H7 (cell line): ENCODE data around the gene TRPV6. TPM values are rescaled to one million over a fixed set of nuclear protein-coding genes. Genes with fewer than 3 reads are reported as not detected.
A peak's percentile ranks its signal among the peaks of the same experiment; 100 is the strongest.

Experiments
- DNase-seq: peaks from one replicate; pipeline ENCODE4 v3.0.0; 2012
- H3K27me3 ChIP-seq: 2 replicates; pipeline ENCODE4 v1.6.0; 2011; ENCODE audit warnings: mild to moderate bottlenecking, low read length; ENCODE audit not compliant: control insufficient read depth, insufficient read depth
- H3K36me3 ChIP-seq: replicated peaks from 2 replicates; pipeline ENCODE4 v1.5.1; 2011; ENCODE audit warnings: low read length; ENCODE audit not compliant: control insufficient read depth, insufficient read depth
- H3K4me3 ChIP-seq: 2 replicates; pipeline ENCODE4 v1.5.1; 2011; ENCODE audit warnings: low read depth, mild to moderate bottlenecking, control low read depth, low read length, moderate library complexity; ENCODE audit not compliant: insufficient read depth
- total RNA-seq: library from RNA; depleted of rRNA; stranded (reverse); fragments of >200 nt; shearing (Covaris generic); gene quantifications from 2 replicates; pipeline ENCODE4 v1.2.3, GENCODE V29; 2014

The TRPV6 gene
- total RNA-seq, 1 experiment from 2014 or later = 0.17 TPM

DNA sequence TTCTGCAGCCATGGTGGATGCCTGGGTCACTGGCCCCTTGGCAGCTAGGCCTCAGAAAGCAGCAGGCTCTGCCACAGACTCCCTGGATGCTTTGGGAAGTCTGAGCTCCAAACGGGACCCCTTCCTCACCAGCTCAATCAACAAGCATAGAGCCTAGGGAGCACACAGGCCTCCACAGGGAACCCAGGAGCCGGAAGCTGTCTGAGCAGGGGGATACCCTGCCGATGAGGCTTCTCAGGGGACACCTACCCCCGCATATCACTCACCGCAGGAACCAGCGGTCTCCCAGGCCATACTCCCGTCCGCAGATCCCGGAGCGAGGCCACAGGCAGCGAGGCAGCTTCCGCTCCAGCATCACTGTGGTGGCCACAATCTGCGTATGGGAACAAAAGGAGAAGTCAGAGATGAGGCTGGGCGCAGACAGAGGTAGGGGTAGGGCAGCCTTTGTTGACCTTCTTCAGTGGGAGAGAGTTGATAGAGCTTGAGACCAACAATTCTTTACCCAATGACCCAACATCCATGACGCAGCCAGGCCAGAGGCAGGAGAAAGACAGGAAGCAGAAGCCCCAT is 13.4 kb downstream of the TRPV6 start:
- Histone ChIP-seq H3K4me3 (no peak overlapping the region), H3K27me3 (no peaks in the 10 kb centered on the region), H3K36me3 (no peaks in the 10 kb centered on the region; the same call in 1 of the 2 replicates)
- no peak for DNase-seq

- Histone ChIP-seq H3K36me3 (no peaks in the 10 kb centered on the region; the same call in 1 of the 2 replicates), H3K4me3 (no peak overlapping the region), H3K27me3 (no peaks in the 10 kb centered on the region)
- no peak for DNase-seq
Observed at GRCh38 chr7:142871260-142872105, 14.1 kb downstream of the TRPV6 start.

GRCh38 chr7:142870566-142871259 is 14.8 kb downstream of the TRPV6 start:
- Histone ChIP-seq H3K4me3 (no peak overlapping the region), H3K36me3 (no peaks in the 10 kb centered on the region; the same call in 1 of the 2 replicates), H3K27me3 (no peaks in the 10 kb centered on the region)
- no peak for DNase-seq

DNA sequence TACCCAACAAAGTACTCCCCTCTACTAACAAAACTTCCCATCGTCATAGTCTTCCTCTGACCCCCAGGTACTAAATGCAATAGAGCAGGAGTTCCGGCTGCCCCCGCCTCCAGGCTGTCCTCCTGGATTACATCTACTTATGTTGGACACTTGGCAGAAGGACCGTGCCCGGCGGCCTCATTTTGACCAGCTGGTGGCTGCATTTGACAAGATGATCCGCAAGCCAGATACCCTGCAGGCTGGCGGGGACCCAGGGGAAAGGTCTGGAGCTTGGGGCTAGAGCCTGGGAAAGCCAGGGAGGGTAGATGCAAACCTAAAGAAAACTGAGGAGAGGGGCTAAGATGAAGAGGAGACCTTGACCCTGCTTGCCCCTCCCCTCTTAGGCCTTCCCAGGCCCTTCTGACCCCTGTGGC is 15.4 kb downstream of the TRPV6 start:
- no peak for DNase-seq
- Histone ChIP-seq H3K4me3 (no peak overlapping the region), H3K36me3 (no peaks in the 10 kb centered on the region; the same call in 1 of the 2 replicates), H3K27me3 (no peaks in the 10 kb centered on the region)

- Histone ChIP-seq H3K36me3 (no peaks in the 10 kb centered on the region; the same call in 1 of the 2 replicates), H3K4me3 (no peak overlapping the region), H3K27me3 (no peaks in the 10 kb centered on the region)
- DNase-seq = no peak
Observed at GRCh38 chr7:142869434-142869833, 16.1 kb downstream of the TRPV6 start.

- DNase-seq = no peak
- H3K4me3 ChIP-seq = no peak overlapping the region
- no peaks in the 10 kb centered on the region for H3K27me3 ChIP-seq
- no peaks in the 10 kb centered on the region; the same call in 1 of the 2 replicates for H3K36me3 ChIP-seq
Observed at GRCh38 chr7:142868986-142869415, 16.5 kb downstream of the TRPV6 start.

DNA sequence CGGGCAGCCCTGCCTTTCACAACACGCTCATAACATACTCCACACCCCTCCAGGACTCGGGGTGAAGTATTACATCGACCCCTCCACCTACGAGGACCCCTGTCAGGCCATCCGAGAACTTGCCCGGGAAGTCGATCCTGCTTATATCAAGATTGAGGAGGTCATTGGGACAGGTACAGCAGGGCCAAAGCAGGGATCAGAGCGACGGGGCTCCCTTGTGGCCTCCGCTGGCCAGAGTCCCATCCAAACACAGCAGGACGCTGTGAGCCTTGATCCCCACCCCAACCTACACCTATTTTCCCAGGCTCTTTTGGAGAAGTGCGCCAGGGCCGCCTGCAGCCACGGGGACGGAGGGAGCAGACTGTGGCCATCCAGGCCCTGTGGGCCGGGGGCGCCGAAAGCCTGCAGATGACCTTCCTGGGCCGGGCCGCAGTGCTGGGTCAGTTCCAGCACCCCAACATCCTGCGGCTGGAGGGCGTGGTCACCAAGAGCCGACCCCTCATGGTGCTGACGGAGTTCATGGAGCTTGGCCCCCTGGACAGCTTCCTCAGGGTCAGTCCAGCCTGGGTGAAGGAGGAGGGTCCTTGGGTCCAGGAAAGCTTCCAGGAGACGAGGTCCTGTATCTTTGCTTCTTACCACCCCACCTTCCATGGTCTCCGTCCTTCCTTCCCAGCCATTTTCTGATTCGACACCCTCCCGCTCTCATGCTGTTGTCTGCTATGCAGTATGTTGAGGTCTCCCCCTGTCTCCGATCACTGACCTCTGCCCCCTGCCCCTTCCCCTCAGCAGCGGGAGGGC is 17.2 kb downstream of the TRPV6 start:
- Histone ChIP-seq H3K36me3 (no peaks in the 10 kb centered on the region; the same call in 1 of the 2 replicates), H3K4me3 (no peak overlapping the region), H3K27me3 (no peaks in the 10 kb centered on the region)
- peak; percentile 65 for DNase-seq

- DNase-seq = peak; percentile 35
- no peaks in the 10 kb centered on the region for H3K27me3 ChIP-seq
- no peak overlapping the region for H3K4me3 ChIP-seq
- no peaks in the 10 kb centered on the region; the same call in 1 of the 2 replicates for H3K36me3 ChIP-seq
Observed at GRCh38 chr7:142867398-142868187, 18.0 kb downstream of the TRPV6 start.

- no peak overlapping the region for H3K4me3 ChIP-seq
- no peaks in the 10 kb centered on the region for H3K27me3 ChIP-seq
- no peaks in the 10 kb centered on the region; the same call in 1 of the 2 replicates for H3K36me3 ChIP-seq
- no peak for DNase-seq
Observed at GRCh38 chr7:142867097-142867378, 18.5 kb downstream of the TRPV6 start.

DNA sequence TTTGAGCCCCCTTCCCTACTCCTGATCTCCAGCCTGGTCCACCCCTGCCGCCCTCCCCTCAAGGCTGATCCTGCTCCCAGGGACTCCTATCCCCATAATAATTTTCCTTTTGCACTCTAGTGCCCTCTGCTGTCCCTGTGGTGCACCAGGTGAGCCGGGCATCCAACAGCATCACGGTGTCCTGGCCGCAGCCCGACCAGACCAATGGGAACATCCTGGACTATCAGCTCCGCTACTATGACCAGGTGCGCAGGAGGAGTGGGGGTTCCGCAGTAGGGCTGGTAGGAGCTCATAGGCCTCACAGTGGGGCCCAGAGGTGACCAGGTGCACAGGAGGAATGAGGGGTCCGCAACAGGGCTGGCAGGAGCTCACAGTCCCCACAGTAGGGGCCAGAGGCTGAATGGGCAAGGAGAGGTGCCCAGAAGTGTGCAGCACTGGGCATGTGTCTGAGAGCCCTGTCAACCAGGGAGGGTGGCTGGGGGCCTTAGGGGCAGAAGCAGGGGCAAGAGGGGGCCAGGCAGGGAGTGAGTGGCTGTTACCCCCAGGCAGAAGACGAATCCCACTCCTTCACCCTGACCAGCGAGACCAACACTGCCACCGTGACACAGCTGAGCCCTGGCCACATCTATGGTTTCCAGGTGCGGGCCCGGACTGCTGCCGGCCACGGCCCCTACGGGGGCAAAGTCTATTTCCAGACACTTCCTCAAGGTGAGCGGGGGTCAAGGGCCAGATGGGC is 19.0 kb downstream of the TRPV6 start:
- no peak overlapping the region for H3K4me3 ChIP-seq
- H3K36me3 ChIP-seq = no peaks in the 10 kb centered on the region; the same call in 1 of the 2 replicates
- peak; percentile 93 for DNase-seq
- H3K27me3 ChIP-seq = no peaks in the 10 kb centered on the region

DNA sequence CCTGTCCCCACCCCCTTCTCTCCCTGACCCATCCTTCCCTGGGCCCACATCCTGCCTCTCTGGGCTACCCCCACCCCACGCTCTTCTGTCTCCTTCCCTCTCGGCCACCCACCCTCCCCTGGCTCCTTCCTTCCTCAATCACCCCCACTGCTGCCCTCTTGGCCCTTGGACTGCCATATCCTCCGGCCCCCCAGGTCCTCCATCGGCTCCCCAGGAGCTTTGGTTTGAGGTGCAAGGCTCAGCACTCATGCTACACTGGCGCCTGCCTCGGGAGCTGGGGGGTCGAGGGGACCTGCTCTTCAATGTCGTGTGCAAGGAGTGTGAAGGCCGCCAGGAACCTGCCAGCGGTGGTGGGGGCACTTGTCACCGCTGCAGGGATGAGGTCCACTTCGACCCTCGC is 19.8 kb downstream of the TRPV6 start:
- DNase-seq = peak; percentile 66
- H3K36me3 ChIP-seq = no peaks in the 10 kb centered on the region; the same call in 1 of the 2 replicates
- H3K27me3 ChIP-seq = no peaks in the 10 kb centered on the region
- H3K4me3 ChIP-seq = no peak overlapping the region

DNA sequence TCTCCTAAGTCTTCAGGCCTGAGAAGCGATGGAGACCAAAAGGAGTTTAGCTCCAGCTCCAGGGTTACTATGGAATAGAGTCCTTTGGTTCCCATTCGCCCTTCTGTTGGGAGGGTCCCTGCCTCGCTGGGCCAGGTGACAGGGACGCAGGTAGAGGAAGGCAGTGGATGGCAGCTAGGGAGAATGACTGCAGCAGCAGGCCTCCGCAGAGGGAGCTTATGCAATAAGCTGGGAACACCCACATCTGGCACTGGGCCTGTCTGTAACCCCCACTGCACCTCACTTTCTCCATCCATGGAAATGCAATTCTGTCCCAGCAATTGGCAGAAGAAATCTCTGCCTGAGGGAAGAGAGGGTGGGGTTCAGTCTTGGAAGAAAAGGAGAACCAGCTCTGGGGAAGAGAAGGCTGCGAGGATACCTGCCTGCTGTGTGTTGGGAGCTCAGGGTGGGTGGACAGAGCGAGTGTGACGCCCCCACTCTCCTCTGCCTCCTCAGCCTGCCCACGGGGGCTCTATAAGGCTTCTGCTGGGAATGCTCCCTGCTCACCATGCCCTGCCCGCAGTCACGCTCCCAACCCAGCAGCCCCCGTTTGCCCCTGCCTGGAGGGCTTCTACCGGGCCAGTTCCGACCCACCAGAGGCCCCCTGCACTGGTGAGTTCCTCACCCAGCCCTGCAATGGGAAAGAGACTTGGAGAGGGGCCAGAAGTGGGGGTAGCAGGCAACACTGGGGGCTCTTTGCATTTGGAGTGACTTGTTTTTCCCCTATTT is 20.4 kb downstream of the TRPV6 start:
- DNase-seq = peak; percentile 43
- no peak overlapping the region for H3K4me3 ChIP-seq
- H3K27me3 ChIP-seq = no peaks in the 10 kb centered on the region
- no peaks in the 10 kb centered on the region; the same call in 1 of the 2 replicates for H3K36me3 ChIP-seq
